Panc1 (cell line): Measurements from ENCODE around the gene DEFB132. TPM values are rescaled to one million over a fixed set of nuclear protein-coding genes. Genes with fewer than 3 reads are reported as not detected.

Experiments
- ATAC-seq: fragments of 200-7000 bp; cut with Tn5 transposase; 2 replicates; pipeline ENCODE4 v1.9.1; 2020; ENCODE audit warnings: mild to moderate bottlenecking, moderate library complexity
- BruUV-seq: library from RNA; stranded (reverse); fragments of 400-500 nt; replicated peaks from 2 replicates; lab custom pipeline; 2021; lab: Mats Ljungman, UMichigan
- CTCF ChIA-PET: fragments of 300-600 bp; sonication (Branson Sonifier 250); formaldehyde crosslinking; loops from one replicate; lab custom pipeline; 2022; ENCODE audit warnings: antibody characterized with exemption; lab: Charles Lee
- POLR2A ChIA-PET: fragments of 300-600 bp; sonication (Branson Sonifier 250); formaldehyde crosslinking; loops from one replicate; lab custom pipeline; 2022; ENCODE audit warnings: antibody characterized with exemption; lab: Charles Lee
- DNase-seq: peaks from one replicate; pipeline ENCODE4 v3.0.0-alpha.2; 2010; ENCODE audit warnings: low read depth, low spot score
- H3K27ac ChIP-seq: 2 replicates; pipeline ENCODE4 v1.5.1; 2011; ENCODE audit warnings: mild to moderate bottlenecking, low read length, inconsistent platforms
- H3K27me3 ChIP-seq: fragments of 200-500 bp; sonication (Bioruptor generic); 2 replicates; pipeline ENCODE4 v1.6.0; 2014; ENCODE audit warnings: low read length, inconsistent platforms; ENCODE audit not compliant: control insufficient read depth, insufficient read depth
- H3K36me3 ChIP-seq: fragments of 200-500 bp; sonication (Bioruptor generic); 2 replicates; pipeline ENCODE4 v1.5.1; 2014; ENCODE audit warnings: inconsistent platforms, mild to moderate bottlenecking, low read length, moderate library complexity; ENCODE audit not compliant: control insufficient read depth, insufficient read depth
- H3K4me1 ChIP-seq: 2 replicates; pipeline ENCODE4 v1.5.1; 2011; ENCODE audit warnings: inconsistent platforms, mild to moderate bottlenecking, low read length, moderate library complexity; ENCODE audit not compliant: control insufficient read depth, insufficient read depth
- H3K4me3 ChIP-seq, 2 experiments: 2 replicates each; pipeline ENCODE4 v1.5.1; 2011 to 2012; ENCODE audit warnings: low read depth in 2 of 2, low read length in 2 of 2, mild to moderate bottlenecking in 2 of 2, inconsistent platforms in 1 of 2, moderate library complexity in 1 of 2
- H3K9me3 ChIP-seq: fragments of 200-500 bp; sonication (Bioruptor generic); 2 replicates; pipeline ENCODE4 v1.5.1; 2014; ENCODE audit warnings: low read depth, mild to moderate bottlenecking, inconsistent platforms, low read length, moderate library complexity; ENCODE audit not compliant: control insufficient read depth, insufficient read depth
- CTCF ChIP-seq: fragments of 450-650 bp; IDR thresholded peaks from 2 replicates; pipeline ENCODE4 v1.5.1; 2017; ENCODE audit warnings: mild to moderate bottlenecking
- POLR2AphosphoS5 ChIP-seq: IDR thresholded peaks from 2 replicates; pipeline ENCODE4 v1.6.1; 2012; ENCODE audit warnings: mild to moderate bottlenecking, low read depth, low read length, moderate library complexity
- REST ChIP-seq, 2 experiments: IDR thresholded peaks; 2 replicates each; pipeline ENCODE4 v1.6.1; 2011 to 2012; ENCODE audit warnings: low read depth in 2 of 2, control low read depth in 1 of 2, low read length in 1 of 2, mild to moderate bottlenecking in 1 of 2, moderate library complexity in 1 of 2; ENCODE audit not compliant: insufficient read depth in 1 of 2
- SIN3A ChIP-seq: IDR thresholded peaks from 2 replicates; pipeline ENCODE4 v1.6.1; 2012; ENCODE audit warnings: low read depth, mild to moderate bottlenecking, low read length, moderate library complexity, borderline replicate concordance; ENCODE audit not compliant: insufficient read depth
- TCF7L2 ChIP-seq: IDR thresholded peaks from 2 replicates; pipeline ENCODE4 v1.6.1; 2011; ENCODE audit warnings: mild to moderate bottlenecking, low read depth, low read length, inconsistent platforms
- in situ Hi-C: cut with HindIII; loops from 2 replicates; pipeline ENCODE4 v1.10.0; 2016; ENCODE audit warnings: low sequenced_read_pairs, low pct_unique_long_range_greater_than_20kb
- intact Hi-C: fragments of 100-400 bp; cut with micrococcal nuclease; formaldehyde crosslinking; loops from one replicate; pipeline ENCODE4 v1.10.0; 2022; ENCODE audit not compliant: unreplicated experiment
- total RNA-seq: library from RNA; stranded (reverse); gene quantifications from one replicate; pipeline ENCODE4 v1.2.1, GENCODE V29; 2021; ENCODE audit not compliant: unreplicated experiment

The DEFB132 gene
- total RNA-seq, 1 experiment from 2014 or later, result 0.10 TPM

GRCh38 chr20:300345-300990 is 42.9 kb downstream of the DEFB132 start:
- in situ Hi-C loops, result no loop called here
- H3K9me3 ChIP-seq, result no peaks in the 10 kb centered on the region
- H3K4me1 ChIP-seq, result peaks cover 26% of the 10 kb centered on the region
- ATAC-seq (no peak), DNase-seq (no peak)
- H3K27ac ChIP-seq, result peak overlapping the region; percentile 58
- peak overlapping the region; percentile 77 to 94 for H3K4me3 ChIP-seq
- no peaks in the 10 kb centered on the region for H3K27me3 ChIP-seq
- H3K36me3 ChIP-seq, result peaks cover 8% of the 10 kb centered on the region; the same call in 1 of the 2 replicates
- ChIA-PET CTCF (no interaction called here), POLR2A (interaction anchor here (0.6 to 0.7 kb wide), 2 partner anchors 12 to 24 kb away, joined by 4 to 6 read pairs; no protein-coding TSS in a partner anchor)
- TF ChIP-seq TCF7L2, result no peak
- no peak for TF ChIP-seq REST (IDR thresholded peaks at IDR 0.05; ENCODE audit: insufficient read depth in 1 of 2, low read depth in 2 of 2, low read length in 1 of 2)
- TF ChIP-seq CTCF, result no peak
- TF ChIP-seq SIN3A, result no peak
- TF ChIP-seq POLR2AphosphoS5, result no peak
- BruUV-seq, result no TSS peak
- intact Hi-C loops, result no loop called here

- ChIA-PET POLR2A (no interaction called here), CTCF (no interaction called here)
- ATAC-seq (no peak), DNase-seq (no peak)
- intact Hi-C loops (no loop called here), in situ Hi-C loops (no loop called here)
- Histone ChIP-seq H3K27me3 (no peaks in the 10 kb centered on the region), H3K9me3 (no peaks in the 10 kb centered on the region), H3K4me3 (no peak overlapping the region), H3K4me1 (peaks cover 23% of the 10 kb centered on the region), H3K36me3 (peaks cover 8% of the 10 kb centered on the region; the same call in 1 of the 2 replicates), H3K27ac (no peak overlapping the region)
- TF ChIP-seq SIN3A (no peak), TCF7L2 (no peak), POLR2AphosphoS5 (no peak), REST (IDR thresholded peaks at IDR 0.05; ENCODE audit: insufficient read depth in 1 of 2, low read depth in 2 of 2, low read length in 1 of 2) (no peak), CTCF (no peak)
- BruUV-seq, result no TSS peak
These were observed 44.6 kb downstream of the DEFB132 start for GRCh38 chr20:301886-302848.
